Measurements from ENCODE around the gene ADRM1.
A peak's percentile ranks its signal among the peaks of the same experiment; 100 is the strongest.

The ADRM1 gene

GRCh38 chr20:62334881-62335280, 32.1 kb downstream of the ADRM1 start:
- no peak for TF ChIP-seq CTCF (IDR thresholded peaks at IDR 0.05; ENCODE audit: insufficient read depth, low read length, poor library complexity, severe bottlenecking)
- Histone ChIP-seq H3K27me3 (replicated peaks; ENCODE audit: control insufficient read depth, insufficient read depth, low read length) (no peaks in the 10 kb centered on the region), H3K36me3 (ENCODE audit: control insufficient read depth, insufficient read depth, low read length) (no peaks in the 10 kb centered on the region; the same call in 1 of the 2 replicates), H3K4me3 (replicated peaks; ENCODE audit: low read depth, low read length) (no peak overlapping the region)
- no peak for DNase-seq (ENCODE audit: extremely low read depth, insufficient read length)

GRCh38 chr20:62335532-62335931, 32.7 kb downstream of the ADRM1 start:
- DNase-seq (ENCODE audit: extremely low read depth, insufficient read length), result no peak
- no peak overlapping the region for H3K4me3 ChIP-seq (replicated peaks; ENCODE audit: low read depth, low read length)
- no peak for TF ChIP-seq CTCF (IDR thresholded peaks at IDR 0.05; ENCODE audit: insufficient read depth, low read length, poor library complexity, severe bottlenecking)
- H3K36me3 ChIP-seq (ENCODE audit: control insufficient read depth, insufficient read depth, low read length), result no peaks in the 10 kb centered on the region; the same call in 1 of the 2 replicates
- H3K27me3 ChIP-seq (replicated peaks; ENCODE audit: control insufficient read depth, insufficient read depth, low read length), result no peaks in the 10 kb centered on the region

GRCh38 chr20:62336329-62336728, 33.5 kb downstream of the ADRM1 start:
- Histone ChIP-seq H3K36me3 (ENCODE audit: control insufficient read depth, insufficient read depth, low read length) (no peaks in the 10 kb centered on the region; the same call in 1 of the 2 replicates), H3K4me3 (replicated peaks; ENCODE audit: low read depth, low read length) (no peak overlapping the region), H3K27me3 (replicated peaks; ENCODE audit: control insufficient read depth, insufficient read depth, low read length) (no peaks in the 10 kb centered on the region)
- DNase-seq (ENCODE audit: extremely low read depth, insufficient read length), result no peak
- TF ChIP-seq CTCF (IDR thresholded peaks at IDR 0.05; ENCODE audit: insufficient read depth, low read length, poor library complexity, severe bottlenecking), result no peak

- DNase-seq (ENCODE audit: extremely low read depth, insufficient read length), result no peak
- H3K36me3 ChIP-seq (ENCODE audit: control insufficient read depth, insufficient read depth, low read length), result no peaks in the 10 kb centered on the region; the same call in 1 of the 2 replicates
- H3K4me3 ChIP-seq (replicated peaks; ENCODE audit: low read depth, low read length), result no peak overlapping the region
- TF ChIP-seq CTCF (IDR thresholded peaks at IDR 0.05; ENCODE audit: insufficient read depth, low read length, poor library complexity, severe bottlenecking), result no peak
- H3K27me3 ChIP-seq (replicated peaks; ENCODE audit: control insufficient read depth, insufficient read depth, low read length), result no peaks in the 10 kb centered on the region
Measured at GRCh38 chr20:62336775-62337557, 34.2 kb downstream of the ADRM1 start.

- Histone ChIP-seq H3K27me3 (replicated peaks; ENCODE audit: control insufficient read depth, insufficient read depth, low read length) (no peaks in the 10 kb centered on the region), H3K36me3 (ENCODE audit: control insufficient read depth, insufficient read depth, low read length) (no peaks in the 10 kb centered on the region), H3K4me3 (replicated peaks; ENCODE audit: low read depth, low read length) (no peak overlapping the region)
- DNase-seq (ENCODE audit: extremely low read depth, insufficient read length), result peak; percentile 80
- no peak for TF ChIP-seq CTCF (IDR thresholded peaks at IDR 0.05; ENCODE audit: insufficient read depth, low read length, poor library complexity, severe bottlenecking)
Measured at GRCh38 chr20:62337558-62338293, 34.9 kb downstream of the ADRM1 start.

Measured in GM06990 (cell line).